Ishikawa (cell line): ENCODE data around the gene ITPKA.

ENCODE experiments used
- CEBPB ChIP-seq: IDR thresholded peaks from 2 replicates; pipeline ENCODE4 v1.6.1; 2012
- CREB1 ChIP-seq: IDR thresholded peaks from 2 replicates; pipeline ENCODE4 v1.6.1; 2012; ENCODE audit warnings: low read depth
- EP300 ChIP-seq: IDR thresholded peaks from 2 replicates; pipeline ENCODE4 v1.6.1; 2012; ENCODE audit warnings: borderline replicate concordance
- FOXM1 ChIP-seq: IDR thresholded peaks from 2 replicates; pipeline ENCODE4 v1.6.1; 2012; ENCODE audit warnings: low read depth, borderline replicate concordance
- NFIC ChIP-seq: IDR thresholded peaks from 2 replicates; pipeline ENCODE4 v1.6.1; 2012
- RAD21 ChIP-seq: IDR thresholded peaks from 2 replicates; pipeline ENCODE4 v1.6.1; 2012; ENCODE audit warnings: low read depth
- TAF1 ChIP-seq: IDR thresholded peaks from 2 replicates; pipeline ENCODE4 v1.6.1; 2012; ENCODE audit warnings: low read depth, mild to moderate bottlenecking
- TEAD4 ChIP-seq: IDR thresholded peaks from 2 replicates; pipeline ENCODE4 v1.6.1; 2012
- TF ChIP-seq, protein P1 (sequence below): IDR thresholded peaks from 2 replicates; pipeline ENCODE4 v1.6.1; 2012
- TF ChIP-seq, protein P2 (sequence below): IDR thresholded peaks from 2 replicates; pipeline ENCODE4 v1.6.1; 2012; ENCODE audit warnings: low read depth, mild to moderate bottlenecking
- TF ChIP-seq, protein P3 (sequence below): IDR thresholded peaks from 2 replicates; pipeline ENCODE4 v1.6.1; 2012

DNA sequence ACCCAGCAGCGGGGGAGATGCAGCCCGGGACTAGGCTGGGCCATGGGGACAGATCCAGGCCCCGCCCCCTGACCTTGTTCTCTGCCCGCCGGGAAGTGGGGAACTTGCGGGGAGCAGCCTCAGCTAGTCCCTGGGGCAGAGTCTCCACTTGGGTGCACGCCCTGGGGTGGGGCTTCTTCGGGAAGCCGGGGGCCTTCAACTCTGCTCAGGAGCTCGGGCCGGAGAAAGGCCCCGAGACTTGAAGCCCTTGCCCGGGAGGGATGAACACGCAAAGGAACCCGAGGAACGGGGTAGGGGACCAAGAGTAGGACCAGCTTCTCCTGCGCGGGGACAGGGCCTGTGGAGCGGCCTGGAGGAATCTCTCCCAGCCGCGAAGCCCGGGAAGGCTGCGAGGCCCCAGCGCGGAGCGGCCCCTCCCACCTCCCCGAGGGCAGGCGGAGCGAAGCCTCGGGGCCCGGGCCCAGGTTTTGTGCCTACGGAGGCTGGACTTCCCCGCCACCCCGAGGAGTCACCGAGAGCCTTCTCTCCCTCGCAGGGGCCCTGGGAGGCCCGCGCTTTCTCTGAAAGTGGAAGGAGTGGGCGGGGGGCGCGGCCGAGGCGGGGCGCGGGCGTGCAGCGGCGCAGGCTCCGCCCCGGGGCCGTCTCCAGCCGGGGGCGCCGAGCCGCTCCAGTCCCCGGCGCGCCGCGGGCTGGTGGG is at the start of gene ITPKA:
- TF ChIP-seq RAD21 (no peak; the same call in 1 of the 2 replicates), TEAD4 (no peak), EP300 (no peak), CREB1 (no peak), NFIC (no peak), TAF1 (peak; percentile 18; the same call in 1 of the 2 replicates), FOXM1 (no peak), CEBPB (no peak)
- TF ChIP-seq, protein P1, sequence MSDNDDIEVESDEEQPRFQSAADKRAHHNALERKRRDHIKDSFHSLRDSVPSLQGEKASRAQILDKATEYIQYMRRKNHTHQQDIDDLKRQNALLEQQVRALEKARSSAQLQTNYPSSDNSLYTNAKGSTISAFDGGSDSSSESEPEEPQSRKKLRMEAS = peak; percentile 21; the same call in 1 of the 2 replicates
- TF ChIP-seq, protein P2, sequence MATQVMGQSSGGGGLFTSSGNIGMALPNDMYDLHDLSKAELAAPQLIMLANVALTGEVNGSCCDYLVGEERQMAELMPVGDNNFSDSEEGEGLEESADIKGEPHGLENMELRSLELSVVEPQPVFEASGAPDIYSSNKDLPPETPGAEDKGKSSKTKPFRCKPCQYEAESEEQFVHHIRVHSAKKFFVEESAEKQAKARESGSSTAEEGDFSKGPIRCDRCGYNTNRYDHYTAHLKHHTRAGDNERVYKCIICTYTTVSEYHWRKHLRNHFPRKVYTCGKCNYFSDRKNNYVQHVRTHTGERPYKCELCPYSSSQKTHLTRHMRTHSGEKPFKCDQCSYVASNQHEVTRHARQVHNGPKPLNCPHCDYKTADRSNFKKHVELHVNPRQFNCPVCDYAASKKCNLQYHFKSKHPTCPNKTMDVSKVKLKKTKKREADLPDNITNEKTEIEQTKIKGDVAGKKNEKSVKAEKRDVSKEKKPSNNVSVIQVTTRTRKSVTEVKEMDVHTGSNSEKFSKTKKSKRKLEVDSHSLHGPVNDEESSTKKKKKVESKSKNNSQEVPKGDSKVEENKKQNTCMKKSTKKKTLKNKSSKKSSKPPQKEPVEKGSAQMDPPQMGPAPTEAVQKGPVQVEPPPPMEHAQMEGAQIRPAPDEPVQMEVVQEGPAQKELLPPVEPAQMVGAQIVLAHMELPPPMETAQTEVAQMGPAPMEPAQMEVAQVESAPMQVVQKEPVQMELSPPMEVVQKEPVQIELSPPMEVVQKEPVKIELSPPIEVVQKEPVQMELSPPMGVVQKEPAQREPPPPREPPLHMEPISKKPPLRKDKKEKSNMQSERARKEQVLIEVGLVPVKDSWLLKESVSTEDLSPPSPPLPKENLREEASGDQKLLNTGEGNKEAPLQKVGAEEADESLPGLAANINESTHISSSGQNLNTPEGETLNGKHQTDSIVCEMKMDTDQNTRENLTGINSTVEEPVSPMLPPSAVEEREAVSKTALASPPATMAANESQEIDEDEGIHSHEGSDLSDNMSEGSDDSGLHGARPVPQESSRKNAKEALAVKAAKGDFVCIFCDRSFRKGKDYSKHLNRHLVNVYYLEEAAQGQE = no peak
- TF ChIP-seq, protein P3, sequence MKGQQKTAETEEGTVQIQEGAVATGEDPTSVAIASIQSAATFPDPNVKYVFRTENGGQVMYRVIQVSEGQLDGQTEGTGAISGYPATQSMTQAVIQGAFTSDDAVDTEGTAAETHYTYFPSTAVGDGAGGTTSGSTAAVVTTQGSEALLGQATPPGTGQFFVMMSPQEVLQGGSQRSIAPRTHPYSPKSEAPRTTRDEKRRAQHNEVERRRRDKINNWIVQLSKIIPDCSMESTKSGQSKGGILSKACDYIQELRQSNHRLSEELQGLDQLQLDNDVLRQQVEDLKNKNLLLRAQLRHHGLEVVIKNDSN = no peak
